SH-SY5Y (cell line): ENCODE results near the gene RGS9.

Source experiments
- GATA2 ChIP-seq: IDR thresholded peaks from 2 replicates; pipeline ENCODE4 v1.6.1; 2011; ENCODE audit warnings: mild to moderate bottlenecking, low read depth, low read length
- GATA3 ChIP-seq: IDR thresholded peaks from 2 replicates; pipeline ENCODE4 v1.6.1; 2011; ENCODE audit warnings: low read depth, mild to moderate bottlenecking, low read length, moderate library complexity

- TF ChIP-seq GATA3: peak; percentile 93
- TF ChIP-seq GATA2: peak; percentile 98
Measured at GRCh38 chr17:65158622-65159021, 21.5 kb downstream of the RGS9 start.
